GM21737 (cell line): ENCODE data around the gene NRARP.

ENCODE experiments used
- ATAC-seq: cut with Tn5 transposase; IDR thresholded peaks from one replicate; pipeline ENCODE4 v1.9.1; 2021; ENCODE audit warnings: mild to moderate bottlenecking, moderate library complexity; ENCODE audit not compliant: unreplicated experiment

The NRARP gene

GRCh38 chr9:137300567-137301080, 1.4 kb downstream of the NRARP start:
- no peak for ATAC-seq

GRCh38 chr9:137299938-137300337, 2.1 kb downstream of the NRARP start:
- ATAC-seq, result no peak

- ATAC-seq, result no peak
These were observed 2.9 kb downstream of the NRARP start for GRCh38 chr9:137299203-137299565.

- ATAC-seq, result no peak
These were observed 3.5 kb downstream of the NRARP start for GRCh38 chr9:137298401-137299202.

GRCh38 chr9:137297966-137298365, 4.1 kb downstream of the NRARP start:
- no peak for ATAC-seq

- no peak for ATAC-seq
These were observed 5.1 kb downstream of the NRARP start for GRCh38 chr9:137296670-137297664.

GRCh38 chr9:137295849-137296669, 6.0 kb downstream of the NRARP start:
- no peak for ATAC-seq

GRCh38 chr9:137295238-137295811, 6.7 kb downstream of the NRARP start:
- ATAC-seq, result no peak

- no peak for ATAC-seq
These were observed 7.3 kb downstream of the NRARP start for GRCh38 chr9:137294681-137295237.

- ATAC-seq, result no peak
These were observed 7.9 kb downstream of the NRARP start for GRCh38 chr9:137294091-137294680.

- ATAC-seq, result no peak
These were observed 8.5 kb downstream of the NRARP start for GRCh38 chr9:137293482-137294090.

- ATAC-seq, result no peak
These were observed 9.0 kb downstream of the NRARP start for GRCh38 chr9:137293094-137293481.

GRCh38 chr9:137286975-137287383, 15.1 kb downstream of the NRARP start:
- ATAC-seq, result no peak

GRCh38 chr9:137281345-137282116, 20.5 kb downstream of the NRARP start:
- ATAC-seq, result no peak

GRCh38 chr9:137280474-137281344, 21.4 kb downstream of the NRARP start:
- ATAC-seq, result no peak

GRCh38 chr9:137279741-137280473, 22.2 kb downstream of the NRARP start:
- no peak for ATAC-seq
